Endodermal cell (in vitro differentiated cells): Measurements from ENCODE around the gene SIX6. TPM values are rescaled to one million over a fixed set of nuclear protein-coding genes. Genes with fewer than 3 reads are reported as not detected.

Experiments
- DNase-seq: peaks from one replicate; pipeline ENCODE4 v3.0.0-alpha.2; 2017
- H3K27ac ChIP-seq: 2 replicates; pipeline ENCODE4 v1.5.1; 2013; ENCODE audit warnings: mild to moderate bottlenecking, low read depth, low read length, moderate library complexity
- H3K27me3 ChIP-seq: 2 replicates; pipeline ENCODE4 v1.6.1; 2013; ENCODE audit warnings: mild to moderate bottlenecking, low read length, moderate library complexity; ENCODE audit not compliant: insufficient read depth, control insufficient read depth, poor library complexity, severe bottlenecking
- H3K36me3 ChIP-seq: 2 replicates; pipeline ENCODE4 v1.7.0; 2013; ENCODE audit warnings: mild to moderate bottlenecking, low read length, moderate library complexity; ENCODE audit not compliant: control insufficient read depth, insufficient read depth
- H3K4me1 ChIP-seq: one replicate; pipeline ENCODE4 v1.7.0; 2013; ENCODE audit warnings: low read length; ENCODE audit not compliant: control insufficient read depth, insufficient read depth
- H3K4me3 ChIP-seq: 2 replicates; pipeline ENCODE4 v1.5.1; 2013; ENCODE audit warnings: mild to moderate bottlenecking, low read length, moderate library complexity
- H3K9ac ChIP-seq: 2 replicates; pipeline ENCODE4 v1.6.1; 2013; ENCODE audit warnings: mild to moderate bottlenecking, low read length, moderate library complexity; ENCODE audit not compliant: poor library complexity, severe bottlenecking; ENCODE audit errors: extremely low read depth
- H3K9me3 ChIP-seq: 2 replicates; pipeline ENCODE4 v1.6.1; 2013; ENCODE audit warnings: mild to moderate bottlenecking, low read length, moderate library complexity; ENCODE audit not compliant: control insufficient read depth
- H3K27ac Mint-ChIP-seq: 2 replicates; pipeline ENCODE4 v1.8.0; 2020; ENCODE audit warnings: mixed read lengths
- H3K27me3 Mint-ChIP-seq: 2 replicates; pipeline ENCODE4 v1.8.0; 2021; ENCODE audit warnings: mild to moderate bottlenecking, mixed read lengths; ENCODE audit not compliant: insufficient read depth
- H3K36me3 Mint-ChIP-seq: 2 replicates; pipeline ENCODE4 v1.8.0; 2020; ENCODE audit warnings: low read depth, mixed read lengths
- H3K4me1 Mint-ChIP-seq: 2 replicates; pipeline ENCODE4 v1.8.0; 2020; ENCODE audit warnings: mixed read lengths
- H3K4me3 Mint-ChIP-seq: 2 replicates; pipeline ENCODE4 v1.8.0; 2020; ENCODE audit warnings: mild to moderate bottlenecking, moderate library complexity, mixed read lengths
- H3K9me3 Mint-ChIP-seq: 2 replicates; pipeline ENCODE4 v1.8.0; 2020; ENCODE audit warnings: mild to moderate bottlenecking, mixed read lengths
- WGBS, 2 experiments: methylation state at CpG; one replicate each; pipeline versions ENCODE4 v1.1.5 to v1.1.7; 2013; ENCODE audit warnings: missing lambda C conversion rate in 2 of 2, mixed read lengths in 1 of 2; ENCODE audit not compliant: insufficient coverage in 1 of 2, insufficient read length in 1 of 2; 5-methylcytosine and 5-hydroxymethylcytosine counted together
- total RNA-seq, 2 donors: library from RNA; stranded (reverse); fragmentation: NEBNext Ultra II Directional in 1 of 2; extraction: Animal tissue kit (Norgen Biotek cat#: 25700) in 1 of 2; gene quantifications; 2 replicates in 1 of 2; 3 replicates in 1 of 2; pipeline ENCODE4 v1.2.1, GENCODE V29; 2021
- TF ChIP-seq, protein P1 (sequence below): fragments of 200-600 bp; sonication (generic); conservative IDR thresholded peaks from 2 replicates; pipeline ENCODE4 v1.5.0; 2021; ENCODE audit warnings: antibody characterized with exemption, mild to moderate bottlenecking

Gene SIX6
- total RNA-seq, 2 donors from 2014 or later: not detected

DNA sequence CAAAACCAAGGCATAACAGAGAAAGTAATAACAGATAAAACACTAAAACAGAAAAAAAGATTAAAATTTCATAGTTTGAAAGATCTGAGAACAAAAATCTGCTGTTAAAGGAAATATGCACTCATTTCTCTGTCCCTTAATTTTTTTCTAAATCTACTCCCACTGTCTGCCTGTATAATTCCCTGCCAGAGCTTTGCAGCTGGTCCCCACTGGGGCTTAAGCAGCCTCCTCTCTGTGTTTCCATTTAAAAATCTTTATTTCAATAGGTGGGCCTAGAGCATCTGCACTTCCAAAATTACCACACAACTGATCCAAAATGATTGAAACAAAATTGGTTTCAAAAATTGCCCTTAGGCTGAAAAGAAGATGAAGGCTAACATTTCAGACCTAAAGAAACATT lies 6.4 kb upstream of the SIX6 start:
- H3K27ac Mint-ChIP-seq: no peak overlapping the region
- H3K27ac ChIP-seq: no peak overlapping the region
- H3K9ac ChIP-seq: no peak overlapping the region
- peaks cover 18% of the 10 kb centered on the region for H3K4me1 Mint-ChIP-seq
- H3K36me3 ChIP-seq: no peaks in the 10 kb centered on the region
- H3K4me3 ChIP-seq: no peak overlapping the region
- peaks cover 68% of the 10 kb centered on the region for H3K27me3 ChIP-seq
- TF ChIP-seq, protein P1, sequence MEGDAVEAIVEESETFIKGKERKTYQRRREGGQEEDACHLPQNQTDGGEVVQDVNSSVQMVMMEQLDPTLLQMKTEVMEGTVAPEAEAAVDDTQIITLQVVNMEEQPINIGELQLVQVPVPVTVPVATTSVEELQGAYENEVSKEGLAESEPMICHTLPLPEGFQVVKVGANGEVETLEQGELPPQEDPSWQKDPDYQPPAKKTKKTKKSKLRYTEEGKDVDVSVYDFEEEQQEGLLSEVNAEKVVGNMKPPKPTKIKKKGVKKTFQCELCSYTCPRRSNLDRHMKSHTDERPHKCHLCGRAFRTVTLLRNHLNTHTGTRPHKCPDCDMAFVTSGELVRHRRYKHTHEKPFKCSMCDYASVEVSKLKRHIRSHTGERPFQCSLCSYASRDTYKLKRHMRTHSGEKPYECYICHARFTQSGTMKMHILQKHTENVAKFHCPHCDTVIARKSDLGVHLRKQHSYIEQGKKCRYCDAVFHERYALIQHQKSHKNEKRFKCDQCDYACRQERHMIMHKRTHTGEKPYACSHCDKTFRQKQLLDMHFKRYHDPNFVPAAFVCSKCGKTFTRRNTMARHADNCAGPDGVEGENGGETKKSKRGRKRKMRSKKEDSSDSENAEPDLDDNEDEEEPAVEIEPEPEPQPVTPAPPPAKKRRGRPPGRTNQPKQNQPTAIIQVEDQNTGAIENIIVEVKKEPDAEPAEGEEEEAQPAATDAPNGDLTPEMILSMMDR: no peak
- H3K27me3 Mint-ChIP-seq: peaks cover 81% of the 10 kb centered on the region
- no peaks in the 10 kb centered on the region for H3K9me3 ChIP-seq
- DNase-seq: no peak
- H3K9me3 Mint-ChIP-seq: no peaks in the 10 kb centered on the region
- H3K4me3 Mint-ChIP-seq: no peak overlapping the region
- no peaks in the 10 kb centered on the region for H3K36me3 Mint-ChIP-seq
- no peaks in the 10 kb centered on the region for H3K4me1 ChIP-seq

DNA sequence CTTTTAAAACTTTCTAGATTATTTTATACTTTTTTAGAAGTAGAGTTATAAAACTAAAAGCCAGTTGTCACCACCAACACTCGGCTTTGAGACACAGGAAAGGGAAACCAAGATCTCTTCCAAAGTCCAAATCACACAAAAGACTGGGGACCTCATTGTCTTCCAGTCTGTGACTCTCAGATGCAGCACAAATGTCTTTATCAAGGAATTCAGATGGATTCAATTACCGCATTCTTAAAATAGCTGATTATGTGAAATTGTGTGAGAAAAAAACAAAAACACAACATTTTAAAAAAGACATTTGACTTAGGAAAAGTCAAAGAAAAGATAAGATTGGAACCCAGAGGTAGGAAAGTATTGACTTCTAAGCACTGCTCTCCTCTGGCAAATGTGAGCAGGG lies 3.5 kb upstream of the SIX6 start:
- TF ChIP-seq, protein P1: no peak
- DNase-seq: no peak
- Histone ChIP-seq H3K4me3 (no peak overlapping the region), H3K27me3 (peaks cover 97% of the 10 kb centered on the region), H3K4me1 (peaks cover 9% of the 10 kb centered on the region), H3K36me3 (no peaks in the 10 kb centered on the region), H3K27ac (no peak overlapping the region), H3K9ac (no peak overlapping the region), H3K9me3 (no peaks in the 10 kb centered on the region)
- H3K27ac Mint-ChIP-seq: no peak overlapping the region
- no peaks in the 10 kb centered on the region for H3K36me3 Mint-ChIP-seq
- no peaks in the 10 kb centered on the region for H3K9me3 Mint-ChIP-seq
- peaks cover 100% of the 10 kb centered on the region for H3K27me3 Mint-ChIP-seq
- peaks cover 25% of the 10 kb centered on the region for H3K4me1 Mint-ChIP-seq
- 45% methylated on average over 2 of the region's 2 CpGs; no CpG with 5 or more reads in 1 of the 2 experiments for WGBS, 2 experiments
- H3K4me3 Mint-ChIP-seq: no peak overlapping the region

DNA sequence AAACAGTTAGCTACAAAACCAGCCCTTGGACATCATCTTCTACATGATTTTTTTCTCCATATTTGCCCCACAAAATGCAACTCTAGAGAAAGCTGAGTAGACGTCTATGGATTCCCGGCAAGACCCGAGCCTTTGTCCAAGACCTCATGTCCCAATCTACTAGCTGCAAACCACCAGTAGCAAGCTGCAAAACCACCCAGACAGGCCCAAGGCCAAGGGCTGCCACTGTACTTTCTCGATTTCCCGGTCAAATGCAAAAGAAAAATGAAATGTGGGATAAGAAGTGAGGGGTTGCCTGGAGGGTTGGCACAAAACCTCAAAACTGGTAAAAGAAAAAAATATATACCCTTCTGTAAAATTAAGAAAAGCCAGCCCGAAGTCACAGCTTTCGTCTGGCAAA lies 2.9 kb upstream of the SIX6 start:
- H3K4me1 Mint-ChIP-seq: peaks cover 25% of the 10 kb centered on the region
- WGBS, 2 experiments: 10 to 12% methylated on average over 2 to 7 of the region's 7 CpGs
- TF ChIP-seq, protein P1: no peak
- Histone ChIP-seq H3K4me3 (no peak overlapping the region), H3K27ac (no peak overlapping the region), H3K9ac (no peak overlapping the region), H3K9me3 (no peaks in the 10 kb centered on the region), H3K36me3 (no peaks in the 10 kb centered on the region), H3K27me3 (peaks cover 98% of the 10 kb centered on the region), H3K4me1 (peaks cover 9% of the 10 kb centered on the region)
- H3K36me3 Mint-ChIP-seq: no peaks in the 10 kb centered on the region
- H3K27ac Mint-ChIP-seq: no peak overlapping the region
- H3K4me3 Mint-ChIP-seq: no peak overlapping the region
- H3K9me3 Mint-ChIP-seq: no peaks in the 10 kb centered on the region
- peaks cover 100% of the 10 kb centered on the region for H3K27me3 Mint-ChIP-seq
- peak; percentile 44 for DNase-seq
